KG1 (cell line): ENCODE measurements around the gene ARPC1A.
"Not testable (repeated sequence)": the region's sequence is repeated elsewhere in the genome, so short reads cannot be mapped to it uniquely, and the experiment has no call there.

Experiments
- DNase-seq: peaks from one replicate; lab custom pipeline; 2025; lab: John Stamatoyannopoulos, UW

Gene ARPC1A

GRCh38 chr7:99325592-99326407 lies at the start of gene ARPC1A:
Gene ARPC1A, plus strand, starts transcription at chr7:99325898. Its CDS starts 7,456 bp downstream, at chr7:99333354.
- peak; percentile 60 for DNase-seq

- DNase-seq = no peak
Observed at GRCh38 chr7:99278180-99278579, 47.5 kb upstream of the ARPC1A start.

- DNase-seq = not testable (repeated sequence)
Observed at GRCh38 chr7:99284165-99284564, 41.5 kb upstream of the ARPC1A start.

- no peak for DNase-seq
Observed at GRCh38 chr7:99287779-99288534, 37.7 kb upstream of the ARPC1A start.

GRCh38 chr7:99289185-99289584 lies 36.5 kb upstream of the ARPC1A start:
- DNase-seq = no peak

GRCh38 chr7:99290148-99290547 lies 35.5 kb upstream of the ARPC1A start:
- DNase-seq = not testable (repeated sequence)

- DNase-seq = no peak
Observed at GRCh38 chr7:99290980-99291607, 34.6 kb upstream of the ARPC1A start.

- DNase-seq = no peak
Observed at GRCh38 chr7:99292127-99292526, 33.6 kb upstream of the ARPC1A start.

- no peak for DNase-seq
Observed at GRCh38 chr7:99293167-99293566, 32.5 kb upstream of the ARPC1A start.

- no peak for DNase-seq
Observed at GRCh38 chr7:99293650-99294049, 32.0 kb upstream of the ARPC1A start.

GRCh38 chr7:99296471-99296870 lies 29.2 kb upstream of the ARPC1A start:
- DNase-seq = no peak

- no peak for DNase-seq
Observed at GRCh38 chr7:99301496-99301895, 24.2 kb upstream of the ARPC1A start.

GRCh38 chr7:99305473-99306260 lies 20.0 kb upstream of the ARPC1A start:
- DNase-seq = no peak

GRCh38 chr7:99308461-99309074 lies 17.1 kb upstream of the ARPC1A start:
- no peak for DNase-seq

GRCh38 chr7:99309111-99309510 lies 16.6 kb upstream of the ARPC1A start:
- no peak for DNase-seq

GRCh38 chr7:99310004-99310403 lies 15.7 kb upstream of the ARPC1A start:
- no peak for DNase-seq

- DNase-seq = no peak
Observed at GRCh38 chr7:99311702-99312101, 14.0 kb upstream of the ARPC1A start.

GRCh38 chr7:99312316-99313203 lies 13.1 kb upstream of the ARPC1A start:
- peak; percentile 5 for DNase-seq

- no peak for DNase-seq
Observed at GRCh38 chr7:99313204-99313573, 12.5 kb upstream of the ARPC1A start.

GRCh38 chr7:99314504-99314903 lies 11.2 kb upstream of the ARPC1A start:
- no peak for DNase-seq

GRCh38 chr7:99320371-99320770 lies 5.3 kb upstream of the ARPC1A start:
- DNase-seq = no peak
